H1 (cell line): ENCODE results near the gene TTC13. TPM values are rescaled to one million over a fixed set of nuclear protein-coding genes. Genes with fewer than 3 reads are reported as not detected.

Experiments used
- CTCF ChIA-PET: fragments of 300-600 bp; sonication (Branson Sonifier 250); formaldehyde crosslinking; loops from one replicate; lab custom pipeline; 2021; ENCODE audit not compliant: partially characterized antibody; lab: Charles Lee
- POLR2A ChIA-PET: fragments of 300-600 bp; sonication (Branson Sonifier 250); formaldehyde crosslinking; loops from one replicate; lab custom pipeline; 2021; ENCODE audit warnings: inconsistent platforms; ENCODE audit not compliant: partially characterized antibody; lab: Charles Lee
- DNase-seq, 2 experiments: peaks; one replicate each; pipeline versions ENCODE4 v3.0.0 to v3.0.0-alpha.2; 2010 to 2022; ENCODE audit warnings: low spot score in 2 of 2, low read depth in 1 of 2, mixed read lengths in 1 of 2
- FAIRE-seq: peaks from 2 replicates; lab custom pipeline; 2011; peaks lifted over from hg19 to GRCh38; lab: Jason Lieb, UNC
- H2AFZ ChIP-seq: 2 replicates; pipeline ENCODE4 v1.8.1; 2012; ENCODE audit warnings: low read length, inconsistent platforms
- H2AK5ac ChIP-seq: 2 replicates; pipeline ENCODE4 v1.6.1; 2013; ENCODE audit warnings: low read depth, low read length
- H2BK120ac ChIP-seq: replicated peaks from 2 replicates; pipeline ENCODE3; 2013; ENCODE audit warnings: low read depth, low read length, inconsistent platforms
- H2BK12ac ChIP-seq: 2 replicates; pipeline ENCODE4 v1.6.1; 2013; ENCODE audit warnings: low read depth, low read length
- H2BK15ac ChIP-seq: 2 replicates; pipeline ENCODE4 v1.6.1; 2013; ENCODE audit warnings: low read length
- H2BK20ac ChIP-seq: 2 replicates; pipeline ENCODE4 v1.6.1; 2013; ENCODE audit warnings: low read length
- H2BK5ac ChIP-seq: 2 replicates; pipeline ENCODE4 v1.6.1; 2013; ENCODE audit warnings: low read depth, low read length
- H3K14ac ChIP-seq: 2 replicates; pipeline ENCODE4 v1.6.1; 2013; ENCODE audit warnings: inconsistent platforms; ENCODE audit not compliant: insufficient read length
- H3K18ac ChIP-seq: 2 replicates; pipeline ENCODE4 v1.6.1; 2013; ENCODE audit warnings: low read length; ENCODE audit errors: extremely low read depth
- H3K23ac ChIP-seq: 2 replicates; pipeline ENCODE4 v1.6.1; 2013; ENCODE audit warnings: inconsistent platforms; ENCODE audit not compliant: insufficient read length
- H3K23me2 ChIP-seq: 2 replicates; pipeline ENCODE4 v1.6.1; 2013; ENCODE audit warnings: low read depth, low read length
- H3K27ac ChIP-seq: 2 replicates; pipeline ENCODE4 v1.6.1; 2011; ENCODE audit warnings: low read depth, low read length, inconsistent platforms
- H3K27me3 ChIP-seq, 4 experiments: replicated peaks in 1 of 4; 1 replicate in 1 of 4; 2 replicates in 3 of 4; pipeline versions ENCODE4 v1.6.1 to v1.8.1; 2011 to 2013; ENCODE audit warnings: low read length in 3 of 4, mild to moderate bottlenecking in 3 of 4, inconsistent platforms in 2 of 4, mixed read lengths in 2 of 4, moderate library complexity in 1 of 4; ENCODE audit not compliant: control insufficient read depth in 3 of 4, insufficient read depth in 3 of 4; ENCODE audit errors: extremely low read depth in 1 of 4
- H3K36me3 ChIP-seq, 4 experiments: 2 replicates each; pipeline versions ENCODE4 v1.6.1 to v1.8.1; 2011 to 2013; ENCODE audit warnings: mild to moderate bottlenecking in 4 of 4, low read length in 3 of 4, moderate library complexity in 2 of 4, control low read depth in 1 of 4, inconsistent platforms in 1 of 4; ENCODE audit not compliant: insufficient read depth in 4 of 4, control insufficient read depth in 2 of 4
- H3K4ac ChIP-seq: replicated peaks from 2 replicates; pipeline ENCODE3; 2013; ENCODE audit warnings: low read length, low read depth, mixed read lengths, inconsistent platforms; ENCODE audit not compliant: insufficient read length
- H3K4me1 ChIP-seq, 4 experiments: replicated peaks in 1 of 4; 1 replicate in 1 of 4; 2 replicates in 3 of 4; pipeline versions ENCODE4 v1.6.1 to v1.8.1; 2011 to 2013; ENCODE audit warnings: low read length in 3 of 4, inconsistent platforms in 2 of 4, mixed read lengths in 1 of 4; ENCODE audit not compliant: insufficient read depth in 4 of 4, control insufficient read depth in 3 of 4
- H3K4me2 ChIP-seq, 2 experiments: 2 replicates each; pipeline versions ENCODE4 v1.6.1 to v1.8.1; 2011 to 2013; ENCODE audit warnings: low read depth in 2 of 2, low read length in 2 of 2, control low read depth in 1 of 2, inconsistent platforms in 1 of 2, mild to moderate bottlenecking in 1 of 2; ENCODE audit not compliant: insufficient read depth in 1 of 2
- H3K4me3 ChIP-seq, 4 experiments: fragments of 200-600, 300-600 bp in 1 of 4; sonication (generic), shearing (Covaris generic), sonication (Bioruptor Twin) in 1 of 4; 2 replicates each; pipeline versions ENCODE4 v1.5.1 to v1.8.1; 2011 to 2016; ENCODE audit warnings: low read length in 4 of 4, low read depth in 3 of 4, control low read depth in 2 of 4, inconsistent platforms in 2 of 4, mild to moderate bottlenecking in 2 of 4, mixed read lengths in 1 of 4, moderate library complexity in 1 of 4; ENCODE audit not compliant: insufficient read depth in 2 of 4; ENCODE audit errors: extremely low read depth in 1 of 4
- H3K56ac ChIP-seq: replicated peaks from 2 replicates; pipeline ENCODE3; 2013; ENCODE audit warnings: low read depth, mild to moderate bottlenecking, mixed read lengths, low read length, inconsistent platforms; ENCODE audit not compliant: insufficient read length
- H3K79me1 ChIP-seq: 2 replicates; pipeline ENCODE4 v1.6.1; 2013; ENCODE audit warnings: low read depth, low read length, control low read depth
- H3K79me2 ChIP-seq, 2 experiments: 2 replicates each; pipeline versions ENCODE4 v1.6.1 to v1.8.1; 2012 to 2013; ENCODE audit warnings: low read length in 2 of 2, mild to moderate bottlenecking in 2 of 2, inconsistent platforms in 1 of 2; ENCODE audit not compliant: insufficient read depth in 2 of 2, control insufficient read depth in 1 of 2
- H3K9ac ChIP-seq, 4 experiments: replicated peaks in 1 of 4; 1 replicate in 1 of 4; 2 replicates in 3 of 4; pipeline versions ENCODE4 v1.6.1 to v1.8.1; 2011 to 2013; ENCODE audit warnings: low read depth in 3 of 4, low read length in 3 of 4, control low read depth in 2 of 4, mild to moderate bottlenecking in 2 of 4, moderate library complexity in 2 of 4, inconsistent platforms in 1 of 4; ENCODE audit errors: extremely low read depth in 1 of 4
- H3K9me3 ChIP-seq, 2 experiments: 2 replicates each; pipeline versions ENCODE4 v1.6.1 to v1.8.1; 2012 to 2013; ENCODE audit warnings: mild to moderate bottlenecking in 2 of 2, moderate library complexity in 2 of 2, control low read depth in 1 of 2, inconsistent platforms in 1 of 2, low read depth in 1 of 2, low read length in 1 of 2, mixed read lengths in 1 of 2; ENCODE audit not compliant: insufficient read depth in 2 of 2
- H4K20me1 ChIP-seq, 2 experiments: replicated peaks in 1 of 2; 2 replicates each; pipeline versions ENCODE3 to v1.8.1; 2011 to 2013; ENCODE audit warnings: inconsistent platforms in 2 of 2, low read length in 2 of 2, mild to moderate bottlenecking in 1 of 2; ENCODE audit not compliant: insufficient read depth in 2 of 2, control insufficient read depth in 1 of 2
- H4K5ac ChIP-seq: 2 replicates; pipeline ENCODE4 v1.6.1; 2013; ENCODE audit warnings: low read length, low read depth, mixed read lengths, inconsistent platforms; ENCODE audit not compliant: insufficient read length
- H4K8ac ChIP-seq: 2 replicates; pipeline ENCODE4 v1.8.0; 2013; ENCODE audit warnings: mild to moderate bottlenecking, moderate library complexity, low read length, inconsistent platforms; ENCODE audit not compliant: insufficient read depth; ENCODE audit errors: extremely low read depth
- H4K91ac ChIP-seq: replicated peaks from 2 replicates; pipeline ENCODE3; 2013; ENCODE audit warnings: low read length, mixed read lengths, inconsistent platforms; ENCODE audit not compliant: insufficient read length
- WGBS, 2 experiments: shearing (Covaris generic) in 1 of 2; methylation state at CpG; one replicate each; pipeline versions ENCODE4 v1.1.6 to v1.1.7; 2013 to 2015; ENCODE audit warnings: low lambda C conversion rate in 2 of 2, mixed read lengths in 2 of 2, inconsistent platforms in 1 of 2, low coverage in 1 of 2, missing lambda C conversion rate in 1 of 2; ENCODE audit not compliant: insufficient replicate concordance in 2 of 2, insufficient coverage in 1 of 2, insufficient read length in 1 of 2; ENCODE audit errors: extremely low coverage in 1 of 2, missing lambda C conversion rate in 1 of 2; 5-methylcytosine and 5-hydroxymethylcytosine counted together
- polyA plus RNA-seq, 7 experiments: library from polyadenylated mRNA; depleted of rRNA in 3 of 7; stranded (reverse) in 5 of 7; unstranded in 2 of 7; fragments of >200 nt in 5 of 7; fragments of 200-250 nt in 2 of 7; gene quantifications; 1 replicate in 5 of 7; 2 replicates in 1 of 7; 4 replicates in 1 of 7; pipeline versions ENCODE4 v1.2.1 to v1.2.3, GENCODE V29; 2011 to 2013; ENCODE audit warnings: missing spikeins in 2 of 7, mixed read lengths in 2 of 7
- total RNA-seq: library from RNA; stranded (reverse); fragmentation: NEBNext Ultra II Directional; extraction: Animal tissue kit (Norgen Biotek cat#: 25700); gene quantifications from 2 replicates; pipeline ENCODE4 v1.2.1, GENCODE V29; 2021

TTC13 gene
- total and polyA plus RNA-seq, 2 of the 8 experiments (the other 6 are each of a cell fraction or from before 2014, with no cell fraction given) = 3.1 to 7.1 TPM

- no peak for FAIRE-seq
- H3K27ac ChIP-seq = no peak overlapping the region
- no peak overlapping the region for H2AFZ ChIP-seq
- no peak overlapping the region for H3K4me3 ChIP-seq
- no peak overlapping the region for H2BK15ac ChIP-seq
- no peak overlapping the region for H3K23ac ChIP-seq
- H3K4me1 ChIP-seq = no peaks in the 10 kb centered on the region
- H3K56ac ChIP-seq = no peak overlapping the region
- H3K79me2 ChIP-seq = no peaks in the 10 kb centered on the region
- no peak overlapping the region for H4K91ac ChIP-seq
- H3K18ac ChIP-seq = no peak overlapping the region
- H3K27me3 ChIP-seq = no peaks in the 10 kb centered on the region; a peak in 2 of 7 replicates
- H2BK12ac ChIP-seq = no peak overlapping the region
- no peaks in the 10 kb centered on the region for H3K23me2 ChIP-seq
- no peaks in the 10 kb centered on the region for H3K79me1 ChIP-seq
- H3K4me2 ChIP-seq = no peak overlapping the region
- 100% methylated on average over 1 of the region's 1 CpG; no CpG with 5 or more reads in 1 of the 2 experiments for WGBS, 2 experiments
- H2BK20ac ChIP-seq = no peak overlapping the region
- H3K9ac ChIP-seq = no peak overlapping the region
- no peak overlapping the region for H4K5ac ChIP-seq
- no peaks in the 10 kb centered on the region for H3K9me3 ChIP-seq
- POLR2A ChIA-PET = interaction anchor here (1.4 kb wide), 1 partner anchor 72 kb away, joined by 3 read pairs; no protein-coding TSS in a partner anchor
- no peaks in the 10 kb centered on the region for H4K20me1 ChIP-seq
- H2BK120ac ChIP-seq = no peak overlapping the region
- H2AK5ac ChIP-seq = no peak overlapping the region
- no peak overlapping the region for H2BK5ac ChIP-seq
- H4K8ac ChIP-seq = no peak overlapping the region
- H3K36me3 ChIP-seq = no peaks in the 10 kb centered on the region; a peak in 1 of 8 replicates
- no peak for DNase-seq
- CTCF ChIA-PET = no interaction called here
- no peak overlapping the region for H3K4ac ChIP-seq
- H3K14ac ChIP-seq = no peak overlapping the region
Measured at GRCh38 chr1:230940848-230941247, 37.8 kb downstream of the TTC13 start.
